Psoas muscle (tissue), 8 donors: Measurements from ENCODE around the gene SSBP3. TPM values are rescaled to one million over a fixed set of nuclear protein-coding genes. Genes with fewer than 3 reads are reported as not detected.

Experiments used
- ATAC-seq, 4 donors: fragments of 200-7000 bp; cut with Tn5 transposase; one replicate each; pipeline ENCODE4 v1.9.1; 2020; ENCODE audit warnings: moderate library complexity in 3 of 4, mild to moderate bottlenecking in 2 of 4
- DNase-seq, 2 donors: peaks; one replicate each; pipeline ENCODE4 v3.0.0-alpha.2; 2020
- H3K27ac ChIP-seq: fragments of 200-600 bp; one replicate; pipeline ENCODE4 v1.8.0; 2022
- H3K27me3 ChIP-seq, 3 donors: fragments of 200-600 bp in 1 of 3; one replicate each; pipeline versions ENCODE4 v1.6.1 to v1.8.0; 2013 to 2022; ENCODE audit warnings: low read length in 2 of 3, mild to moderate bottlenecking in 2 of 3, moderate library complexity in 1 of 3; ENCODE audit not compliant: insufficient read depth in 3 of 3
- H3K36me3 ChIP-seq, 2 donors: fragments of 200-600 bp in 1 of 2; one replicate each; pipeline versions ENCODE4 v1.6.1 to v1.8.0; 2013 to 2022; ENCODE audit warnings: low read depth in 1 of 2, mild to moderate bottlenecking in 1 of 2, moderate library complexity in 1 of 2; ENCODE audit not compliant: insufficient read depth in 1 of 2
- H3K4me1 ChIP-seq: fragments of 200-600 bp; one replicate; pipeline ENCODE4 v1.8.0; 2022
- H3K4me3 ChIP-seq: fragments of 200-600 bp; one replicate; pipeline ENCODE4 v1.8.0; 2022; ENCODE audit warnings: mild to moderate bottlenecking
- H3K9me3 ChIP-seq: fragments of 200-600 bp; one replicate; pipeline ENCODE4 v1.8.0; 2022
- WGBS, 3 donors: extraction: QIAGEN DNeasy Blood & Tissue Kit; methylation state at CpG; one replicate each; pipeline versions ENCODE4 v1.1.6 to v1.1.7; 2013; 5-methylcytosine and 5-hydroxymethylcytosine counted together
- intact Hi-C, 2 donors: fragments of 100-400 bp; cut with DNase I; formaldehyde crosslinking; loops; one replicate each; pipeline versions ENCODE4 v1.11.0 to v1.14.2; 2022
- polyA plus RNA-seq, 3 donors: library from polyadenylated mRNA; stranded (reverse); fragments of 200-250 nt; gene quantifications; one replicate each; pipeline ENCODE4 v1.2.3, GENCODE V29; 2013
- total RNA-seq, 4 donors: library from RNA; stranded (reverse); fragmentation: NEBNext Ultra II Directional in 2 of 4; extraction: Animal tissue kit (Norgen Biotek cat#: 25700) in 2 of 4; gene quantifications; one replicate each; pipeline versions ENCODE4 v1.2.1 to v1.2.4, GENCODE V29; 2021 to 2023
- TF ChIP-seq, protein P1 (sequence below): fragments of 200-600 bp; IDR thresholded peaks from one replicate; pipeline ENCODE4 v1.8.0; 2022; ENCODE audit warnings: antibody characterized with exemption
- donor health status: healthy with polysubstance abuse.
- donor health status: DM: no; HTN: no; CAD: no; lungs with moderate emphysema.
- donor health status: Bipolar disorder and iron deficiency.
- donor health status: healthy.
- donor health status: DM: yes; HTN: yes; CAD: no.
- donor health status: DM: no; HTN: no; CAD: no.
- donor health status: DM: no; HTN: no; CAD: no.
- donor health status: DM: yes; HTN: yes; CAD: no.

Gene SSBP3
- total and polyA plus RNA-seq, 7 donors: 7.9 to 24.2 (median 21.6) TPM

DNA sequence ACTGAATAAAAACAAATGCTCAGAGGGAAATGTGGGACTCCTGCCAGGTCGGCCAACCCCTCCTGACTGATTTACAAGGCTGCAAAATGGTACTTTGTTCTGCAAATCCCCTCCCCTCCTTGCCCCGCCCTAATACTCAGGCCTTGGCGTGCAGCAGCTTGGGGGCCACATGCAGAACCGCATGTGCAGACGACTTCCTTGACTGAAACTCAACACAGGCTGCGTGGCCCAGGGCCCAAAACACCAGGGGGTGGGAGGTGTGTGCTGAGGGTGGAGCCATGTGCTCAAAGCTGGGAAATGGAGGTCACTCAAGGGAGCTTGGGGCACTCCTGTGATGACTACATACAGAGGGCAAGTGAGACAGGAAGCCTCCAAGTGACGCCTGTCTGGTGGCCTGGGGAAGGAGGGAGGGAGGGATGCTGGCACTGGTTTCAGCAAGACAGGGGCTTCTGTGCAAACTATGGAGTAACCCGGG, 119.0 kb downstream of the SSBP3 start:
- peaks cover 75% of the 10 kb centered on the region for H3K4me1 ChIP-seq
- WGBS, 3 donors: 5 to 9% (median 6%) methylated on average over 7 to 8 of the region's 8 CpGs
- H3K9me3 ChIP-seq: no peaks in the 10 kb centered on the region
- no peaks in the 10 kb centered on the region for H3K27me3 ChIP-seq
- intact Hi-C loops: loop anchor here in 1 of 2 donors (5.0 kb wide), 1 partner anchor 105 kb away; no protein-coding TSS in a partner anchor
- DNase-seq (peak; percentile 79 to 91), ATAC-seq (peak; percentile 87 to 92 (median 87))
- TF ChIP-seq, protein P1, sequence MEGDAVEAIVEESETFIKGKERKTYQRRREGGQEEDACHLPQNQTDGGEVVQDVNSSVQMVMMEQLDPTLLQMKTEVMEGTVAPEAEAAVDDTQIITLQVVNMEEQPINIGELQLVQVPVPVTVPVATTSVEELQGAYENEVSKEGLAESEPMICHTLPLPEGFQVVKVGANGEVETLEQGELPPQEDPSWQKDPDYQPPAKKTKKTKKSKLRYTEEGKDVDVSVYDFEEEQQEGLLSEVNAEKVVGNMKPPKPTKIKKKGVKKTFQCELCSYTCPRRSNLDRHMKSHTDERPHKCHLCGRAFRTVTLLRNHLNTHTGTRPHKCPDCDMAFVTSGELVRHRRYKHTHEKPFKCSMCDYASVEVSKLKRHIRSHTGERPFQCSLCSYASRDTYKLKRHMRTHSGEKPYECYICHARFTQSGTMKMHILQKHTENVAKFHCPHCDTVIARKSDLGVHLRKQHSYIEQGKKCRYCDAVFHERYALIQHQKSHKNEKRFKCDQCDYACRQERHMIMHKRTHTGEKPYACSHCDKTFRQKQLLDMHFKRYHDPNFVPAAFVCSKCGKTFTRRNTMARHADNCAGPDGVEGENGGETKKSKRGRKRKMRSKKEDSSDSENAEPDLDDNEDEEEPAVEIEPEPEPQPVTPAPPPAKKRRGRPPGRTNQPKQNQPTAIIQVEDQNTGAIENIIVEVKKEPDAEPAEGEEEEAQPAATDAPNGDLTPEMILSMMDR: no peak
- peak overlapping the region; percentile 37 for H3K4me3 ChIP-seq
- H3K27ac ChIP-seq: peak overlapping the region; percentile 90
- no peaks in the 10 kb centered on the region for H3K36me3 ChIP-seq

DNA sequence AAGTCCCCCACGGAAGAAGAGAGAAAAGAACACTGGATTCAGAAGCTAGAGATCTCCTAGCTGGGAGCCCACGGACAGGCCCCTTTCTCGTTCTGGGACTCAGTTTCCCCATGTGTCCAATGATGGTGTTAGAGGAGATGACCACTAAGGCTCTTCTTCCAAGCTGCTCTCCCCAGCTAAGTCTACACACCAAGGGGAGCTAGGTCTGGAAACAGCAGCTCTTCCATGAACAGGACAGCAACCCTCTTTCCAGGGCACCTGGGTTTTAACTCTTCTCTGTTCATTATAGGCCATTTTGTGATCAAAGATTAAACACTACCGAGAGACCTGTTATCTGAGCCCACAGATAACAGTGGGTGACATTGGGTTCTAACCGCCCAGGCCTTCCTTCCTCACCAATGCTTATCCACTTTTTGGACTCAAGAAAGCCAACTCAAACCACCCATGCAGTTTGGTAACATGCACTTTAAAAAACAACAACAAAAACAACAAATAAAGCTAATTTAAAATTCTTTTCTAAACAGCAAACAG, 120.3 kb downstream of the SSBP3 start:
- TF ChIP-seq, protein P1: no peak
- no peak for DNase-seq
- Histone ChIP-seq H3K4me3 (no peak overlapping the region), H3K27ac (peak overlapping the region; percentile 90), H3K36me3 (no peaks in the 10 kb centered on the region), H3K4me1 (peaks cover 73% of the 10 kb centered on the region), H3K9me3 (no peaks in the 10 kb centered on the region), H3K27me3 (no peaks in the 10 kb centered on the region)
- intact Hi-C loops: loop anchor here in 1 of 2 donors (5.0 kb wide), 1 partner anchor 106 kb away; no protein-coding TSS in a partner anchor
- 90 to 92% (median 90%) methylated on average over 5 of the region's 5 CpGs for WGBS, 3 donors
- ATAC-seq: no peak

DNA sequence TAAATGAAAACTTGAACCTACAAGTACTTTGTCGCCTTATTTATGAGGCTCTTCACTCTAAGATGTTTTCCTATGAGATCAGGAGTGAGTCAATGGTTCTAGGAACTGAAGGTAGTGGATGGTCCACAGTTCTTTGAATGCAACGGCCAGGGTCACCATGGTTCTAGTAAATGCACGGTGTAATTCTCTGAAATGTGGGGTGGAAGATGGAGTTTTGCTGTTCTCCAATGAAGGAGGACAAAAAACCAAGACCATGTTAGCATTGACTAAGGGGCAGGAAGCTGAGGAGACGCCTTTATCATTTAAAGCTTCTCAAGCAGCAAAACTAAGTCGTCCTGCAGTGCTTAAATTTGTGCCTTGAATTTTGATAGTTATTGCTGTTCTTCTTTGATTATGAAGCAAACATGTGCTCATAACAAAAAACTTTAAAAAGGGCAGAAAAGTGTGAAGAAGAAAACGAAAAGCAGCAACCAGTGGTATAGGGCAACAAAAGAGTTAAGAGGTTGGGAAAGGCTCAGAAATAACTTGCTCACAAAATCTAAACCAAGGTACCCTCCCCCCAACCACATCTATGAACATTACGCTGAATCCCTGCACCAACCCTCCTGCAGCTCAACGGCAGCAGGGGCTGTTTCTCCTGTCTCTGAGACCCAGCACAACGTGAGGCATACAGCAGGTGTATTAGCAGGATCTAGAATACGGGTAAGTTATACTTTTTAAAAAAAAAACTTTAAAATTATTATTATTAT, 121.2 kb downstream of the SSBP3 start:
- Histone ChIP-seq H3K27ac (peak overlapping the region; percentile 12), H3K9me3 (no peaks in the 10 kb centered on the region), H3K4me3 (no peak overlapping the region), H3K36me3 (peaks cover 0 to 8% of the 10 kb centered on the region in 2 donors), H3K27me3 (no peaks in the 10 kb centered on the region), H3K4me1 (peaks cover 63% of the 10 kb centered on the region)
- intact Hi-C loops: loop anchor here in 1 of 2 donors (5.0 kb wide), 1 partner anchor 107 kb away; no protein-coding TSS in a partner anchor
- ATAC-seq (no peak), DNase-seq (no peak)
- TF ChIP-seq, protein P1: no peak
- WGBS, 3 donors: 90 to 94% (median 92%) methylated on average over 10 of the region's 10 CpGs

DNA sequence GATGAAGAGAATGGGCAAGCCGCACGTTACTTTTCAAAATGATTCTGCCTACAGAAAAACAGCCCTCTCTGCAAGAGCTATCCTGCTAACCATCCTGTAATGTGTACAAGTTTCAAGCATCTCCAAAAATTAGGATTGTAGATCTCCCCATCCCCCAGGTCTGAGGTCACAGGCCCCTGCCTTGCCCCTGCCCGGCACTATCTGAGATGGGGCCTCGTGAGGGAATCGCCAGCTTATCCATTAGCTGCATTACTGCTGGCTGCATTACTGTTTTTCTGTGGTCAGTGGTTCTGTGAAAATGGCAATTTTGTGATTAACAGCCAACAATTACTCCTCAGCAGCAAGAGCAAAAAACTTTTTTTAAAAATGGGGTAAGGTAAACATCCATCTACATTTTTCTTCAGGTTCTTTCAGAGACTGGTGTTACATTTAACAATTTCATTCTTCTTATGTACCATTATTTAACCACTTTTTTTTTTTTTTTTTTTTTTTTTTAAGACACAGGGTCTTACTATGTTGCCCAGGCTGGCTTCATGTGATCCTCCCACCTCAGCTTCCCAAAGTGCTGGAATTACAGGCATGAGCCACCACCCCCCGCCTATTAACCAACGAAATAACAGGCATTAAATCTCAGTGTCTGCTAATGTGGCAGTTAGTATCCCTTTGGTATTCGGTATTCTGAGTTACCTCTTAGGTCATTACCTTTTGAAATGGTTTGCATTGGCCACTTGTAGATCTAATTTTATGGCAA, 122.4 kb downstream of the SSBP3 start:
- no peak for ATAC-seq
- TF ChIP-seq, protein P1: no peak
- WGBS, 3 donors: 82 to 88% (median 85%) methylated on average over 8 of the region's 8 CpGs
- Histone ChIP-seq H3K36me3 (peaks cover 0 to 10% of the 10 kb centered on the region in 2 donors), H3K27me3 (no peaks in the 10 kb centered on the region), H3K9me3 (no peaks in the 10 kb centered on the region), H3K4me3 (no peak overlapping the region), H3K4me1 (peaks cover 57% of the 10 kb centered on the region), H3K27ac (no peak overlapping the region)
- intact Hi-C loops: no loop called here
- DNase-seq: no peak
